GM18517 (cell line): Measurements from ENCODE around the gene KCNS1.
"Not testable (repeated sequence)": the region's sequence is repeated elsewhere in the genome, so short reads cannot be mapped to it uniquely, and the experiment has no call there.

Source experiments
- ATAC-seq: cut with Tn5 transposase; IDR thresholded peaks from one replicate; pipeline ENCODE4 v1.9.1; 2021; ENCODE audit warnings: mild to moderate bottlenecking, moderate library complexity; ENCODE audit not compliant: unreplicated experiment

KCNS1 gene, protein sequence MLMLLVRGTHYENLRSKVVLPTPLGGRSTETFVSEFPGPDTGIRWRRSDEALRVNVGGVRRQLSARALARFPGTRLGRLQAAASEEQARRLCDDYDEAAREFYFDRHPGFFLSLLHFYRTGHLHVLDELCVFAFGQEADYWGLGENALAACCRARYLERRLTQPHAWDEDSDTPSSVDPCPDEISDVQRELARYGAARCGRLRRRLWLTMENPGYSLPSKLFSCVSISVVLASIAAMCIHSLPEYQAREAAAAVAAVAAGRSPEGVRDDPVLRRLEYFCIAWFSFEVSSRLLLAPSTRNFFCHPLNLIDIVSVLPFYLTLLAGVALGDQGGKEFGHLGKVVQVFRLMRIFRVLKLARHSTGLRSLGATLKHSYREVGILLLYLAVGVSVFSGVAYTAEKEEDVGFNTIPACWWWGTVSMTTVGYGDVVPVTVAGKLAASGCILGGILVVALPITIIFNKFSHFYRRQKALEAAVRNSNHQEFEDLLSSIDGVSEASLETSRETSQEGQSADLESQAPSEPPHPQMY

DNA sequence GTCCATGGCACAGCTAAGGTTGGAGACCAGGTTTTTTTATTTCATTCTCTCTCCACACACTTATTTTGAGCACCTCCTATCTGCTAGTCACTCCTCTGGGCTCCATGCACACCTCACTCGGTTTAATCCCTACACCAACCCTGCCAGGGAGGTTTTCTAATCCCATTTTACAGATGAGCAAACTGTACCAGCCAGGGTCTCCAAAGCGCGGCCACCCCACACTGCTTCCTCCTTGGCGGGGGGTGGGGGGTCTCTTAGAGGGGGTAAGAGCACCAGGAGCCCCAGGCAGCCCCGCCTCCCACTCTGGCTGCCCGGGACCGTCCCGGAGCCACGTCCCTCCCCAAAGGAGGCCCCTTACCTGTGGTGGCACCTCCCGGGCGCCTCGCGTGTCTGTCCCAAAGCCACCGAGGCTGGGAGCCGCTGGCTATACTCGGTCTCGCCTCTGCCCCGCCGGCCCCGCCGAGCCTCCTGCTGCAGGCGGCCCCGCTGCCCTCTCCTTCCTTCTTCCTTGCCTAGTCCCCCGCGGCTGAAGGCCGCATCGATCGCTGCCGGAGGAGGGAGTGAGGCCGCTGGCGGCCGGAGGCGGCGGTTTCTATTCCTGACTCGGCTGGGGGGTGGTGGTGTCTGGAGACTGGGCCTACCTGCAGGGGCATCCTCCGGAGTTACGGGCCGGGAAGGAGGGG lies at the start of gene KCNS1:
Gene KCNS1 (minus strand): TSS at position 565 of the 683 bp plus-strand sequence. CDS start 1,891 bp downstream, outside the sequence.
- ATAC-seq: no peak

DNA sequence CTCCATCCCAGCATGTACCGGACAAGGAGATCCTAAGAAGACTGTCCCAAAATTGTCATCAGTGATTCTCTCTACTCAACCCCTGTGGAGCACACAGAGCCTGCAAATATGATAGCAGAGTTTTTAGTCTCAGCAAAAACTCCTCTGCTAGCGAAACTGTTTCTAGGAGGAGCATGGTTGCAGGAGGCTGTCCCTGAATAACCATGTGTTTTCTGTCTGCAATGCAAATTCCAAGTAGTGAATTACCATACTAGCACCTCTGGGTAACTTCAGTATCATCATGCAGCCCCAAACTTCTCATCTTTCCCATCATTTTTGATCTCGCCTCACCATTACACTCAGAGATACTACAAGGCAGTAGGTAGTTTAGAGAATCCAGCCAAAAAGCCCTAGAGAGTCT lies 48.1 kb upstream of the KCNS1 start:
- no peak for ATAC-seq

GRCh38 chr20:45140836-45141235 lies 39.9 kb upstream of the KCNS1 start:
- no peak for ATAC-seq

DNA sequence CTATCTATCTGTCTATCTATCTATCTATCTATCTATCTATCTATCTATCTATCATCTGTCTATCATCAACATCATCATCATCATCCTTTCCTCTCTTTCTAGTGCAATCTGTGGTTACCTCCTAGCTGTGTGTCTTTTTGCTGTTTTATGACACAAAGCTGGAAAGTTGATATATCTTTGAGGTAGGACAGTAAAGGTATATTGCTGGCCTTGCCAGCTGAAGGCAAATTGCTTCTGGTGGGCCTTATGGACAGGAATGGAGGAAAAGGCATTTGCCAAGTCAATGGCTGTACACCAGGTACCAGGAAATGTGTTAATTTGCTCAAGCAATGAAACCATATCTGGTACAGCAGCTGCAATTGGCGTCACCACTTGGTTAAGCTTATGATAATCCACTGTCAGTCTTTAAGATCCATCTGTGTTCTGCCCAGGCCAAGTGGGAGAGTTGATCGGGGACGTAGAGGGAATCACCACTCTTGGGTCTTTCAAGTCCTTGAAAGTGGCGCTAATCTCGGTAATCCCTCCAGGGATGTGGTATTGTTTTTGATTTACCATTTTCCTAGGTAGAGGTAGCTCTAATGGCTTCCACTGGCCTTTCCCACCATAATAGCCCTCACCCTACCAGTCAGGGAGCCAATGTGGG lies 38.9 kb upstream of the KCNS1 start:
- not testable (repeated sequence) for ATAC-seq

DNA sequence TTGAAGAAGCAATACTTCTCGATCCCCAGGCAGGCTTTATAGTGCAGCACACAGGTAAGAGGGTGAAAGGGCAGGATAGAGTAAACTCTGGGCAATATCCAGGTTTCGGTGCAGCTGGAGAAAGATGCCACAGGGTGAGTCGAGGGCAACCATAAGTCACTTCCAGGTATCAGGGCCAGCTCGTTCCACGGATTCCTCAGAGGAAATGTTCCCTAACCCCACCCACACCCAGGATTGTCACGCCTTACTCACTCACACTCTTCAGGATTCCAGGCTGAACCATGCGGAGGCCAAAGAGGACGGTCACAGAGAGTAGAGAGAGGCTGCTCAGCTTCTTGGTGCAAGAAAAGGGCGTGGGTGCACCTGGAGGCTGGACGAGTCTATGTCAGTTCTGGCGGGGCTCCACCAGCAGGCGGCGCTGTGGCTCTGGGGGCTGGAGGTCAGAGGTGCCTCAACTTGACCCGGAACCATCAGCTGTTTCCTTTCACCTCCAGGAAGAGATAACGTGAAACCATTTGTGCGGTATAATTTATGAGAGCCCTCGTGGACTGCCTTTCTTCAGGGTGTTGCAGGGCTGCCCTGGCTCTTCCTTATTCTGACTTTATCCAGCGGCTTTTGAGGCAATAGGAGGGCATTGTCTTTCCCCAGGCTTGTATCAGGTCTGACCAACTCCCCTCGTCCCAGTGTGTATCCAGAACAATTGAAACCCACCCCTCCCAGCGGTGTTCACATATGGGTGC lies 37.8 kb upstream of the KCNS1 start:
- ATAC-seq: no peak

- no peak for ATAC-seq
Observed at GRCh38 chr20:45136911-45137310, 36.0 kb upstream of the KCNS1 start.

DNA sequence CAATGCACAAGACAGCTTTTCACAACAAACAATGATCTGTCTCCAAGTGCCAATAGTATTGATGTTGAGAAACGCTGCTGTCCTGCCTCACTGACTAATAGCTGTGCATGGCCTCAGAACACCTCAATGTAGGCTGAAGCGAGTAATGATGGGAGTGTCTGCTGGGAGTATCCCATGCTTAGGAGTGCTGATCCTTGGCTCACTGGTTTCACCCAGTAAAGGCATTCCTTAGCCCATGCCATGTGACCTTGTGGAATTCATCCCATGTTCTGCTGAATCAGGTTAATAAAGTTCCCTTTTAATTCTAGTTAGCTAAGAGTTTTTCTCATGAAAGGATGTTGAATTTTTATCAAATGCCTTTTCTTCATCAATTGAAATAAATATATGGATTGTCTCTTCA lies 27.2 kb upstream of the KCNS1 start:
- no peak for ATAC-seq

DNA sequence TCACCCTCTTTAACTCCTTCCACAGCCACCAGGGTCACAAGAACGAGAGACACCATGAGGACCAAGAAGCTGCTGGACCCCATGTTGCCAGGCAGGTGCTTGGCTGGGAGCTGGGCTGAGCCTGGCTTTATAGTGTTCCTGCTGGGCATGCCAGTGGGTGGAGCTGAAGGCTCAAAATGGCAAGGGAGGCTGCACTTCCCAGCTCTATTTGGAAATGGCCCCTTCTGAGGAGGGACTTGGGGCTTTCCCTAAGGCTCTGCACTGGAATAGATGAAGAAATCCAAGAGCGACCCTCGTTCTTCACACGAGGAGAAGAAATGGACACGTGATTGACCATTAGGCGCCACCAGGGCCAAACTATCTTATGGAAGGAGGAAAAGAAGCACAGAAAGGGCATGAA lies 23.4 kb upstream of the KCNS1 start, which contains the start of gene WFDC12:
Gene WFDC12 (minus strand): TSS at position 101 of the 400 bp plus-strand sequence. CDS start 18 bp downstream, at position 83.
- no peak for ATAC-seq

- no peak for ATAC-seq
Observed at GRCh38 chr20:45121388-45121787, 20.5 kb upstream of the KCNS1 start.

- ATAC-seq: no peak
Observed at GRCh38 chr20:45119556-45120266, 18.8 kb upstream of the KCNS1 start.

- ATAC-seq: no peak
Observed at GRCh38 chr20:45118028-45118427, 17.1 kb upstream of the KCNS1 start.

- ATAC-seq: no peak
Observed at GRCh38 chr20:45117581-45117980, 16.7 kb upstream of the KCNS1 start.

DNA sequence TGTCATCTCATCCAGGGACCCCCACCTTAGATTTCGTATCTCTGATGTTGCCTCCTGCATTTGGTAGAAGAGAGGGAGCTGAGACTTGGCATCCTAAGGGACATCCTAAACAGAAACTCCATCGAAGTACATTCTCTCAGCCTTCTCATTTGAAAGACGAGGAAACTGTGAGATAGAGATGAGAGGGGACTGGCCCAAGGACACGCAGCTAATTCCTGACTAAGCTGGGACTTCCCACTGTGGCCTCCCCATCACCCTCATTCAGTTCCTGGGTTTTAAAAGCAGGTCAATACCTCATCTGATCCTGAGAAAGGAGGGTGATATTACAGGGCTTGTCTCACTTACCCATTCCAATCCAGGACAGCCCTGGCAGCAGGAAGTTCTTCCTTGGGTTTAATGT lies 14.9 kb upstream of the KCNS1 start:
- ATAC-seq: no peak

DNA sequence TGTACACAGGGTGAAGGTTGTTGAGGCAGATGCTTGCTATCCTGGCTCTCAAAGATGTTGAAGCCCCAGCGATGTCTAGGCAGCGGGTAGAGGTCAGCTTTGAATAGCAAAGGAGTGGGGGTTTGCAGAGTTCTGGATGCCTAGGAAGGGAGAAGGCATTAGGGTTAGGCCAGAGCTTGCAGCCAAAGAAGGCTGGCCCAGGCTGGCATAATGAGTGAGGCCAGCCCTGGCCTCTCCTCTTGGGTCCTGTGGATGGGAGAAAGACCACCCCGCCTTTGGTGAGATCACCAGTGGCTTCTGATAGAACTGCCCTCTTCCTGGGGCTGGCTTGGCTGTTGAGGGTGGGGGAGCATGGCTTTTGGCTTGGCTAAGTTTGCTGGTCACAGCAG lies 14.5 kb upstream of the KCNS1 start:
- ATAC-seq: no peak

DNA sequence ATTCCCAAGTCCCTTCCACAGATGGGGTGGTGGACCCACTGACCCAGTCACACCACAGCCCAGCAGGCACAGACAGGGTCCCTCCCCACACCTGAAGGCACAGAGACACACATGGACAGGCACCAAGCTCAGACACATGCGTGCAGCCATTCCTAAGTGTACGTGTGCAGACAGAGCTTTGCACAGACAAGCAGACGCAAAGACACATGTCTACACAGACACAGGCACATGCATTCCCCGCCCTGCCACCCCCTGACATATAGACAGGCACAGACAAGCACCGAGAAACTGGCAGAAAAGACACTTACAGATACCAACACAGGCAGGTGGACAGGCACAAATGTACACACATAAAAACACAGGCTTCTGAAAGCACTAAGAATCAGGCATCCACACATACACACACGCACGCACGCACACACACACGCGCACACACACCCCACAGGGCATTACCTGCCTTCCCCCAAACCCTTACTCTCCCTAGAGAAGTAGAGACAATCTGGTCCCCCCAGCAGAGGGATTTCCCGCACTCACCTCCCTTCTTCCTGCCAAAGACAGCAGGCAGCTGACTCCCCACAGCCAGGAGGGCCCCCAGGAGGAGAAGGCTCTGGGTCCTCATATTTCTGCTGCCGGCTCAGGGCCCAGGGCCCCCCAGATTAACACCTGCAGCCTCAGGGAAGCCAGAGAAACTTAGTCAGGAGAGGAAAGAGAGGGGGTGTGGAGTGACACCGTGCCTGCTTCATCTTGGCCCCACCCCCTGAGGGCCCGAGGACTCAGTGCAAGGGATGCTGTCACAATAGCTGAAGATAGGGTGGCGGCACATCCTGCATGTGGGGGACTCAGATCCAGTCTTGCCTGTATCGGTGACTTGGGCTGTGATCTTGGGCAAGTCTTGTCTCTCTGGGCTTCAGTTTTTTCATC lies 13.8 kb upstream of the KCNS1 start, which contains the start of gene WFDC5:
Gene WFDC5 (minus strand): TSS at position 710 of the 921 bp plus-strand sequence. CDS start 91 bp downstream, at position 619.
- no peak for ATAC-seq

GRCh38 chr20:45113865-45114264 lies 12.9 kb upstream of the KCNS1 start:
- no peak for ATAC-seq

DNA sequence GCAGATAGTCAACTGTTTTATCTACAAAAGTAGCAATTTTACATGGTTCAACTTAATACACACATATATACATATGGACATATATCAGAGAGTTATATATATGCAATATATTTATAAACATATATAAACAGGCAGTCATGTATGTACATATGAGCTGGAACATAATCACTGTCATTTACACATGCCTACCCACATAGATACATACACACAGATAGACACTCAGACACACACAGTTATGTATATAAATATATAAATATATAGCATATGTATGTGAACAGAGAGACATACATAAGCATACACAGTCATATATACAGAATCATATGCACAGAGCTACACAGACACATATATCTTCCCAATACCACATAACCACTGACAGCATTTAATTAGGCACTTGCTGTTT lies 11.8 kb upstream of the KCNS1 start:
- ATAC-seq: no peak

GRCh38 chr20:45111799-45112471 lies 11.0 kb upstream of the KCNS1 start:
- no peak for ATAC-seq
